HAP-1 (cell line): ENCODE results near the gene LRRC17.
A peak's percentile ranks its signal among the peaks of the same experiment; 100 is the strongest.
"Not testable (repeated sequence)": the region's sequence is repeated elsewhere in the genome, so short reads cannot be mapped to it uniquely, and the experiment has no call there.

ENCODE experiments used
- DNase-seq, 2 experiments: peaks; one replicate each; pipeline ENCODE4 v3.0.0-alpha.2; 2016 to 2020; ENCODE audit warnings: low spot score in 2 of 2
- H3K27me3 ChIP-seq: fragments of 250-450 bp; sonication (Bioruptor Pico); 2 replicates; pipeline ENCODE4 v1.5.1; 2020; ENCODE audit warnings: low read depth, mild to moderate bottlenecking, moderate library complexity
- H3K36me3 ChIP-seq: fragments of 250-450 bp; sonication (Bioruptor Pico); replicated peaks from 2 replicates; pipeline ENCODE4 v1.5.1; 2020; ENCODE audit warnings: mild to moderate bottlenecking
- H3K4me1 ChIP-seq: fragments of 250-450 bp; sonication (Bioruptor Pico); 2 replicates; pipeline ENCODE4 v1.5.1; 2020; ENCODE audit warnings: mild to moderate bottlenecking
- H3K4me3 ChIP-seq: fragments of 250-450 bp; sonication (Bioruptor Pico); 2 replicates; pipeline ENCODE4 v1.5.1; 2020; ENCODE audit warnings: mild to moderate bottlenecking, moderate library complexity
- H3K9me3 ChIP-seq: fragments of 250-450 bp; sonication (Bioruptor Pico); 2 replicates; pipeline ENCODE4 v1.5.1; 2020; ENCODE audit warnings: mild to moderate bottlenecking, moderate library complexity
- in situ Hi-C: fragments of 300-500 bp; cut with MboI; formaldehyde crosslinking; loops from 3 replicates; pipeline ENCODE4 v1.14.3; 2020; ENCODE audit warnings: low sequenced_read_pairs, inconsistent platforms, mixed read lengths

The LRRC17 gene

DNA sequence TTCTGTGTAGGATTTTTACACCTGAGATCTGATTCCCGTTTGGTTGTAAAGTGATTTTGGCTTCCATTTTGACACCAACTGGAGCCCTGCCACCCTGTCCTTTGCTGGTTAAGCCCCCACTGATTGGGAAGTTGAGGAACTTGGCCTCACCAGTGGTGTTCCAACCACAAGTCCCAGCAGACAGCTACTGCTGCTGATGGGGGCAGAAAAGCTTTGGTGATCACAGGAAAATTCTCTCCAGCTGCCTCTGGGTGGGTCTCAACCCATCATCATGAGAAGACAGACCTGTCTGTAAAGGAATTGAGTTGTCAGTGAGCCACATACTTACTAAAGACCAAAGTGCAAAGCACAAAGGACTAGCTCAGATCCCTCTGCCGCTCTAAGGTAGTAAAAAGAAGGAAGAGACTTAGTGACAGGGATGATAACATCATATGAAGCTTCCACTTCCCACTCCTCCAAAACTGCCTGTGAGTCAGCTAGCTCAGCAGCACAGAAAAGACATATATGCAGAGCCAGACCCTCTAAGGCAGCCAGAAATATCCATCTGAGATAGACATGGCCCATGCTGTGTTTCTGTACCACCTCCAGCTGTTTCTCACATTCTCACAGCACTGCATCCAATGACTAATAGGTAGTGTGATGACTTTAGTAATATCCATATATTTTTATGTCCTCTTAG is 22.4 kb upstream of the LRRC17 start:
- in situ Hi-C loops: no loop called here
- H3K4me3 ChIP-seq: no peak overlapping the region
- no peaks in the 10 kb centered on the region for H3K9me3 ChIP-seq
- no peaks in the 10 kb centered on the region for H3K36me3 ChIP-seq
- no peak for DNase-seq
- H3K27me3 ChIP-seq: no peaks in the 10 kb centered on the region
- H3K4me1 ChIP-seq: peaks cover 7% of the 10 kb centered on the region

DNA sequence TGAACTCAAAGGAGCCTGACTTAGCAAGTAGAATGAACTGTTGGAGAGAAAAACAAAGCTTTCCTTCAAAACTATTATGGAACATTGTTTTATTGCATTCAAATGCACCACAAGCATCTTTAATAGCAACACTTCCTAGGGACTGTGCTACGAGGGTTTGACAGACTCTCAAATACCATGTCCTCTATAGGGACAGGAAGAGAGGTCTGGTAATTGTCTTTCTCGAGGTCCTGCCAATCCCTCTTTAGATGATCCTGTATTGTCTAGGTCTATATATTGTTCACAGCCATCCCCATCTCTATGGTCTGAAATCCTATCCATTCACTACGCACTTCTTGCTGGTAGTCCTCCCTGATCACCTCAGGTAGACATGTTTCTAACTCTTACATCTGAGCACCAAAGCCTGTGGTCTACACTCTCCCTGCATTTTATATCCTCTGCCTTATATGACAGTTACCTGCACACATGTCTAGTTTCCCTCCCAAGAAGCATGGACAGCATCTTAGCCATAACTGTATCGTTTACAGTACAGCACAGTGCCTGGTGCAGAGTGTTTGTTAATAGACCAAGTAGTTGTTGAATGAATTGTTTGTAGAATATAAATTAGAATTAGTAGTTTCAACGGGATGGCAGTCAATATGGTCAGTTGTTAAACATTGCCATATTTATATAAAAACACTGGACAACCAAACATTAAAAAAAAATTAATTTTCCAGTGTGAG is 21.7 kb upstream of the LRRC17 start:
- in situ Hi-C loops: no loop called here
- Histone ChIP-seq H3K36me3 (no peaks in the 10 kb centered on the region), H3K9me3 (no peaks in the 10 kb centered on the region), H3K4me3 (no peak overlapping the region), H3K4me1 (peaks cover 6% of the 10 kb centered on the region), H3K27me3 (no peaks in the 10 kb centered on the region)
- no peak for DNase-seq

DNA sequence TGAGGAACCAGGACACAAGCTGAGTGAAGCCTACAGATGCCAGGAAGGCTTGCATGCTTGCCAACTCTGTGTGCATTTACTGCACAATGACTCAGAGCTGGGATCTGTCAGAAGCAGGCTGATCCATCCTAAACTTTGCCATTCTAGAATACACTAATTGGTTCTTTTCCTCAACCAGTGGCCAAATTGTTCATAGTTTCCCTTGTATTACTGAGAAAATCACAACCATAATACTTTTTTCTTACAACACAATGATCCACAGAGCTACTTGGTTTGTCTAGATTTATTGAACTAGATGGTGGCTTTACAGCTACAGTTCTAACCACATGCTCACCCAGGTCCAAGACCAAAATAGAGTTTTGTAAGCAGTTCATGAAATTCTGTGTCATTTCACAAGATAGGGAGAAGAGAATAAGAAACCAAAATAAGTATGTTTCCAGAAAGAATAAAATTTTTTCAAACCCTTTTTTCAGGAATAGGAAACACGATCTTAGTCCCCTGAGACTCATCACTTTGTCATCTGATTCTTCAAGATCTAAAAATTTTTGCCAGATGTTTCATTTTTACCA is 21.0 kb upstream of the LRRC17 start:
- H3K9me3 ChIP-seq: no peaks in the 10 kb centered on the region
- in situ Hi-C loops: no loop called here
- H3K4me3 ChIP-seq: no peak overlapping the region
- H3K4me1 ChIP-seq: peaks cover 3% of the 10 kb centered on the region
- no peaks in the 10 kb centered on the region for H3K36me3 ChIP-seq
- DNase-seq: no peak
- H3K27me3 ChIP-seq: no peaks in the 10 kb centered on the region

DNA sequence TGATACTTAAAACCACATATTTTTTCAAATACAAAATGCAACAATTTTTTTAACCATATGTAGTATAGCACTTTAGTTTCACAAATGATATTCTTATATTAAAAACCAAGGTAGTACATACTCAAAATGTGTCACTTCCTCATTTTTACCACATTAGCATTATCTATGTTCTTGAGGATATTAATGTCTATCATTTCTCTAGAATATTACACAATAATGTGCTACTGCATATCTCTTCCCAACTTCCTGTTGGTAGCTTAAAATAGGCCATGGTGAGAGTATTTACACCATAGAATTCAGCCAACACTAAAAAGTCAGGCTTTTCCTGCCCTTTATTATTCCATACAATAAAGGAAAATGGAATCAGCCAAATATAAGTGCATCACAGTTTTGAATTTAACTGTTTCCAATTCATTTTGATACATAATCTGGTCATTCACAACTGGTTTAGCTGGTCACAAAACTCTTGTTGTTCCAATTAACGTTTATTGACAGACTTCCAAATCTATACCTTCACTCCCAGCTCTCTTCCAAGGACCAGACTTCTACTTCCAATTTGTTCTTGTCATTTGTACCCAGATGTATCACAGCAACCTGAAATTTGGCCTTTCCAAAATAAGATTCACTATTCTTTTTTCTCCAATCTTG is 20.0 kb upstream of the LRRC17 start:
- in situ Hi-C loops: no loop called here
- no peaks in the 10 kb centered on the region for H3K36me3 ChIP-seq
- no peaks in the 10 kb centered on the region for H3K27me3 ChIP-seq
- no peak overlapping the region for H3K4me3 ChIP-seq
- H3K4me1 ChIP-seq: no peaks in the 10 kb centered on the region
- no peak for DNase-seq
- no peaks in the 10 kb centered on the region for H3K9me3 ChIP-seq

DNA sequence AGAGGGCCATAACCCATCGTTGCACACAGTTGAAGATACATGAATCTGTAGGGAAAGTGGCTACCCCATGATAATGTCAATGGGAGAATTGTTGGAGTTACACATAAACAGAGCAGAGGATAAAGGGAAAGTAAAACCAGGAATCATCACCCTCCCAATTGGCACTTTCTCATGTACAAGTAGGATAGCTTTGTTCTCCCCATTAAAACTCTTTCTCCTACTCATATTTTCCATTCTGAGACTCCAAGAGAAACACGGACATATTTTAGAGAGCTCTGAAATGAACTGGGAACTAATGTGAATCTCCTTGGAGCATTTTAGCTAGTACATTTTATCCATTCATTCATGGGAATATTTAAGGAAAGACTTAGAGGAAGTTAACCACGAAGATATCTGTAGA is 17.2 kb upstream of the LRRC17 start:
- no peak for DNase-seq

DNA sequence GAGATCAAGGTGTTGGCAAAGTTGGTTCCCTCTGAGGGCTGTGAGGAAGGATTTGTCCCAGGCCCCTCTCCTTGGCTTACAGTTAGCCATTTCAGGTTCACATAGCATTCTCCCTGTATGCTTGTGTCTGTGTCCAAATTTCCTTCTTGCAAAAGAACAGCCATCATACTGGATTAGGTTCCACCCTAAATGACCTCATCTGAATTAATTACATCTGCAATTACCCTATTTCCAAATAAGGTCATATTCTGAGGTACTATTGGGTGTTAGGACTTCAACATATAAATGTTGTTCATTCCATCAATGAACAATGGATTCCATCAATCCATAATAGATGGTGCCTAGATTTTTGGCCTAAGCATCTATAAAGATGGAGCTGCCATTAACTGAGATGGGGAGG is 16.2 kb upstream of the LRRC17 start:
- H3K9me3 ChIP-seq: no peaks in the 10 kb centered on the region
- no peaks in the 10 kb centered on the region for H3K27me3 ChIP-seq
- in situ Hi-C loops: no loop called here

More for the DNA sequence above, 17.2 kb upstream of the LRRC17 start:
- H3K4me3 ChIP-seq: no peak overlapping the region
- H3K4me1 ChIP-seq: no peaks in the 10 kb centered on the region
- in situ Hi-C loops: no loop called here
- no peaks in the 10 kb centered on the region for H3K9me3 ChIP-seq
- H3K36me3 ChIP-seq: no peaks in the 10 kb centered on the region
- H3K27me3 ChIP-seq: no peaks in the 10 kb centered on the region

DNA sequence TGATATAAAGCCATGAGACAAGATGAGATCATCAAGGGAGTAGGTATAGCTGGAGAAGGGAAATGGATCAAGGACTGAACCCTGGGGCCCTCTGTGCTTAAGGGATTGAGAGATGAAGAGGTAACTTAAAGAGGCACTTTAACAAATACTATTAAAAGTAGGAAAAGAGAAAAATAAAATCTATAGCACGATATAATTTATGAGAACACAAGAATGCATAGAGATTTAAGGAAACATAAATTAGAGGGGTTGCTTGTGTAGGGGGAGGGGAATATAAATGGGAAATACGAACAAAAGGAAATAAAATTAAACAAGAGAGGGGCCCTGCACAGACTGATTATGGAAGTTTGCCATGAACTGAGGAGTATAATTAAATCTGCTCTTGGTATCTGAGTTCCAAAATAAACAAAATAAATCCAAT is 15.6 kb upstream of the LRRC17 start:
- in situ Hi-C loops: no loop called here
- no peaks in the 10 kb centered on the region for H3K36me3 ChIP-seq
- no peak for DNase-seq
- no peaks in the 10 kb centered on the region for H3K9me3 ChIP-seq
- H3K4me3 ChIP-seq: no peak overlapping the region
- H3K4me1 ChIP-seq: no peaks in the 10 kb centered on the region
- H3K27me3 ChIP-seq: no peaks in the 10 kb centered on the region

More for the DNA sequence above, 16.2 kb upstream of the LRRC17 start:
- no peaks in the 10 kb centered on the region for H3K36me3 ChIP-seq
- no peaks in the 10 kb centered on the region for H3K4me1 ChIP-seq
- DNase-seq: no peak
- H3K4me3 ChIP-seq: no peak overlapping the region

DNA sequence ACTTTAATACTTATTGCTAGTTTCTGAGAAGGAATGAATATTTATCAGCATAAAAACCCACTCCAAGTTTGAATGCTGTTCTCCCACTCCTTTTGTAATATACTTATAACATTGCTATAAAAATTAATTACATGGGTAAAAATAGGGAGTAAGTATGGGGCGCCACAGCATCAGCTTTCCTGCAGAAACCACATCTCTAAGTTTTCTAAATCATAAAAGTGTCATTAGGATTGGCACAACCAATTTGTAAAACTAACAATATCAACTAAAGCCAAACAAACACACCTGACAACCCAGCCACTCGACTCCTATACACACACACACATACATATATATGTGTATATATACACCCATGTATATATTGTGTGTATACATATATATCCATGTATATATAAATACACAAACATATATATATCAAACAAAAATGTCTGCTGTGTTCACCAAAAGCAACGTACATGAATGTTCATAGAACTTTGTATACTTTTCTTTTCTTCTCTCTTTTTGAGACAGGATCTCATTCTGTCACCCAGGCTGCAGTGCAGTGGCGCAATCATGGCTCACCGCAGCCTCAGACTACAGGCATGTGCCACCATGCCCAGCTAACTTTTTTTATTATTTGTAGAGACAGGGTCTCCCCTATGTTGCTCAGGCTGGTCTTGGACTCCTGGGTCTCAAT is 14.8 kb upstream of the LRRC17 start:
- Histone ChIP-seq H3K9me3 (no peaks in the 10 kb centered on the region), H3K27me3 (no peaks in the 10 kb centered on the region), H3K36me3 (no peaks in the 10 kb centered on the region), H3K4me1 (no peaks in the 10 kb centered on the region), H3K4me3 (no peak overlapping the region)
- DNase-seq: no peak
- in situ Hi-C loops: no loop called here

DNA sequence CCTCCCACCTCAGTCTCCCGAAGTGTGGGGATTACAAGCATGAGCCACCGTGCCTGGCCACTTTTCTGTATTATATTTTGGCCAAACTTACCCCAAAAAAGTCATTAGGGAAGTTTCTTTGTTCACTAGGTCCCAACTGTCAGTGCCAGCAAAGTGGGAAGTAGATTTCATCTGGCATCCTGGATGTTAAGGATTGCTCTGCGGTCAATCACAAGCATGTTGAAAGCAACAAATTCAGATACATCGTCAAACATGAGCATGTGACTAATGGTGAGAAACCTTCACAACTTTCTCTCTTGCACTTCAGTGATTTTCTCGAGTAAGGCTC is 14.3 kb upstream of the LRRC17 start:
- H3K4me1 ChIP-seq: no peaks in the 10 kb centered on the region
- in situ Hi-C loops: no loop called here
- no peaks in the 10 kb centered on the region for H3K9me3 ChIP-seq
- H3K27me3 ChIP-seq: no peaks in the 10 kb centered on the region
- H3K4me3 ChIP-seq: no peak overlapping the region
- no peak for DNase-seq
- H3K36me3 ChIP-seq: no peaks in the 10 kb centered on the region

DNA sequence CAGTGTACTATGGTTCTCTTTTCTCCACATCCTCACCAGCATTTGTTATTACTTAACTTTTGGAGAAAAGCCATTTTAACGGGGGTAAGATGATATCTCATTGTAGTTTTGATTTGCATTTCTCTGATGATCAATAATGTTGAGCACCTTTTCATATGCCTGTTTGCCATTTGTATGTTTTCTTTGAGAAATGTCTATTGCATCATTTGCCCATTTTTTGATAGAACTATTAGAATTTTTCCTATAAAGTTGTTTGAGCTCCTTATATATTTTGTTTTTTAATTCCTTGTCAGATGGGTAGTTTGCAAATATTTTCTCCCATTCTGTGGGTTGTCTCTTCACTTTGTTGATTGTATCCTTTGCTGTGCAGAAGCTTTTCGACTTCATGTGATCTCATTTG is 10.7 kb upstream of the LRRC17 start:
- DNase-seq, H3K4me1 ChIP-seq, H3K4me3 ChIP-seq, H3K9me3 ChIP-seq, H3K36me3 ChIP-seq, in situ Hi-C loops, H3K27me3 ChIP-seq: not testable (repeated sequence)

DNA sequence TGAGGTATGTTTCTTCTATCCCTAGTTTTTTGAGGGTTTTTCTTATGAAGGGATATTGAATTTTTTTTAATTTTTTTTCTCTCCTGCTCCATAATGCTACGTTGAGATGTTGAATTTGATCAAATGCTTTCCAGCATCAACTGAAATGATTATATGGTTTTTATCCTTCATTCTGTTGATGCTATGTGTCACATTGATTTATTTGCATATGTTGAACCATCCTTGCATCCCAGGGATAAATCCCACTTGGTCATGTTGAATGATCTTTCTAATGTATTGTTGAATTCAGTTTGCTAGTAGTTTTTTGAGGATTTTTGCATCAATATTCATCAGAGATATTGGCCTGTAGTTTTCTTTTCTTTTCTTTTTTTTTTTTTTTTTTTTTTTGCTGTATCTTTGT is 9.2 kb upstream of the LRRC17 start:
- H3K27me3 ChIP-seq, in situ Hi-C loops, H3K4me3 ChIP-seq, H3K9me3 ChIP-seq, DNase-seq, H3K36me3 ChIP-seq, H3K4me1 ChIP-seq: not testable (repeated sequence)

DNA sequence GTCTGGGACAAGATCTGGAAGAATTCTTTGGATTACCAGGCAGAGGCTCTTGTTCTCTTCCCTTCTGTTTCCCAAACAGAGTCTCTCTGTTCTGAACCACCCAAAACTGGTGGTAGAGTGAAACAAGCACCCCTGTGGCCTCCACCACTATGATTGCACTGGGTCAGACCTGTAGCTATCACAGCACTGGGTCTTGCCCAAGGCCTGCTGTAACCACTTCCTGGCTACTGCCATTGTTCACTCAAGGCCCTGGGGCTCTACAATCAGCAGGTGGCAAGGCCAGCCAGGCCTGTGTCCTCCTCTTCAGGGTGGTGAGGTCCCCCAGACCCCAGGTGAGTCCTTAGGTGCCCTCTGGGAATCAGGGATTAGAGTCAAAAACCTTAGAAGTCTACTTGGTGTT is 4.1 kb upstream of the LRRC17 start:
- DNase-seq: no peak
- Histone ChIP-seq H3K4me3 (no peak overlapping the region), H3K4me1 (peaks cover 14% of the 10 kb centered on the region), H3K36me3 (no peaks in the 10 kb centered on the region), H3K27me3 (no peaks in the 10 kb centered on the region), H3K9me3 (0 out of 2 replicates have a peak, but pooled peaks cover 2% of the 10 kb centered on the region)
- in situ Hi-C loops: no loop called here

DNA sequence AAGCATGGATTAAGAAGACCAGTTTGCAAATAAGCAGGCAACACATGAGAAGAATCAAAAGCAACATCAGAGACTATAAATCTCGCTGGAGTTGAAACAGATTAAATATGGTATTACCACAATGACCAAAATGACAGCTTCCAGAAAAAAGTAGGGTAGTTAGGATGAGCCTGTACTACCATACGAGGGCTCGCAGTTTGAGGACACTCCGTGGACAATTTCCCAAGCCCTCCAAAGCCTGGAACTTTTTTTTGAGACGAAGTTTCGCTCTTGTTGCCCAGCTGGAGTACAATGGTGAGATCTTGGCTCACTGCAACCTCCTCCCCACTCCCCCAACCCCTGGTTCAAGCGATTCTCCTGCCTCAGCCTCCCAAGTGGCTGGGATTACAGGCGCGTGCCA is 1.0 kb downstream of the LRRC17 start:
- Histone ChIP-seq H3K36me3 (no peaks in the 10 kb centered on the region), H3K4me1 (peaks cover 22% of the 10 kb centered on the region), H3K9me3 (no peaks in the 10 kb centered on the region), H3K27me3 (no peaks in the 10 kb centered on the region), H3K4me3 (no peak overlapping the region)
- in situ Hi-C loops: no loop called here
- DNase-seq: peak in 1 of 2 experiments; percentile 12

DNA sequence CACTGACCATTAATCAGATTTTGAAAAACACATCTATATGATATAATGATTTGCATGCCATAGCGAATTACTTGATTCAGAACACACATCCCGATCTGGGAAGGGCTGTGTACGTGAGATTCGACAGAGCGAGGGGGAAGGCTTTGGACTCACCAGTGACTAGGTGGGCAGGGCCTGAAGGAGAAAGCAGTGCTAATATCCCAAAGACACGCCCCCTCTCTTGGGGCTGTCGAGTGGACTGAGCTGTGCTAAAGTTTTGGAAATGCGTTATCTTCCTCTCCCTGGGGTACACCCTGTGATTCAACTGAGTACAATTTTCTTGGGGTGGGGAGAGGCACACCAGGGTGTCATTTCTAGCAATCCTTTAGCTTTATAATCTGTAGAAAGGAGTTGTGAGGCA is 1.8 kb downstream of the LRRC17 start:
- DNase-seq: peak; percentile 16 to 53
- Histone ChIP-seq H3K36me3 (no peaks in the 10 kb centered on the region), H3K27me3 (no peaks in the 10 kb centered on the region), H3K4me1 (peaks cover 22% of the 10 kb centered on the region), H3K4me3 (no peak overlapping the region), H3K9me3 (no peaks in the 10 kb centered on the region)
- in situ Hi-C loops: no loop called here
